Aorta (tissue), 5 donors: ENCODE data around the gene SLC27A5. TPM values are rescaled to one million over a fixed set of nuclear protein-coding genes. Genes with fewer than 3 reads are reported as not detected.
A peak's percentile ranks its signal among the peaks of the same experiment; 100 is the strongest.

Experiments used
- ATAC-seq: fragments of 200-7000 bp; cut with Tn5 transposase; one replicate; pipeline ENCODE4 v1.9.1; 2022; ENCODE audit warnings: moderate library complexity; ENCODE audit not compliant: low FRiP score
- DNase-seq, 2 donors: peaks; one replicate each; pipeline ENCODE4 v3.0.0-alpha.2; 2020
- H3K27ac ChIP-seq, 2 donors: one replicate each; pipeline ENCODE4 v1.5.1; 2013; ENCODE audit warnings: low read length in 2 of 2, mild to moderate bottlenecking in 2 of 2, moderate library complexity in 2 of 2, control low read depth in 1 of 2, inconsistent platforms in 1 of 2, low read depth in 1 of 2
- H3K27me3 ChIP-seq, 2 donors: one replicate each; pipeline ENCODE4 v1.6.1; 2013; ENCODE audit warnings: control low read depth in 1 of 2, low read length in 1 of 2, mild to moderate bottlenecking in 1 of 2, moderate library complexity in 1 of 2; ENCODE audit not compliant: insufficient read depth in 2 of 2, control insufficient read depth in 1 of 2
- H3K36me3 ChIP-seq, 2 donors: one replicate each; pipeline ENCODE4 v1.6.1; 2013; ENCODE audit warnings: control low read depth in 1 of 2, low read length in 1 of 2, mild to moderate bottlenecking in 1 of 2; ENCODE audit not compliant: insufficient read depth in 2 of 2, control insufficient read depth in 1 of 2
- H3K4me1 ChIP-seq, 2 donors: one replicate each; pipeline ENCODE4 v1.6.1; 2013; ENCODE audit warnings: low read length in 2 of 2, control low read depth in 1 of 2, mild to moderate bottlenecking in 1 of 2, moderate library complexity in 1 of 2; ENCODE audit not compliant: insufficient read depth in 2 of 2, control insufficient read depth in 1 of 2
- H3K4me3 ChIP-seq, 2 donors: one replicate each; pipeline ENCODE4 v1.5.1; 2013; ENCODE audit warnings: low read length in 2 of 2, control low read depth in 1 of 2, mild to moderate bottlenecking in 1 of 2
- H3K9me3 ChIP-seq: one replicate; pipeline ENCODE4 v1.6.1; 2013; ENCODE audit warnings: mild to moderate bottlenecking, low read length; ENCODE audit not compliant: control insufficient read depth
- WGBS, 2 donors: extraction: QIAGEN DNeasy Blood & Tissue Kit; methylation state at CpG; one replicate each; pipeline ENCODE4 v1.1.7; 2013; 5-methylcytosine and 5-hydroxymethylcytosine counted together
- intact Hi-C, 2 donors: fragments of 100-400 bp; cut with DNase I; formaldehyde crosslinking; loops; one replicate each; pipeline versions ENCODE4 v1.14.2 to v1.15.0; 2022
- long read RNA-seq, 2 donors: library from polyadenylated mRNA; unstranded; transcript quantifications; one replicate each; pipeline ENCODE4 v2.0.0, GENCODE V29; 2020 to 2021
- polyA plus RNA-seq, 2 donors: library from polyadenylated mRNA; stranded (reverse); fragments of 200-250 nt; gene quantifications; one replicate each; pipeline ENCODE4 v1.2.3, GENCODE V29; 2013
- total RNA-seq, 2 donors: library from RNA; stranded (reverse); fragmentation: NEBNext Ultra II Directional; extraction: Animal tissue kit (Norgen Biotek cat#: 25700); gene quantifications; one replicate each; pipeline ENCODE4 v1.2.1, GENCODE V29; 2021
- donor health status: healthy with polysubstance abuse.
- donor health status: Bipolar disorder and iron deficiency.
- donor health status: DM: no; HTN: no; CAD: no.
- donor health status: DM: no; HTN: no; CAD: no.
- donor health status: DM: yes; HTN: yes; CAD: no.

The SLC27A5 gene, protein sequence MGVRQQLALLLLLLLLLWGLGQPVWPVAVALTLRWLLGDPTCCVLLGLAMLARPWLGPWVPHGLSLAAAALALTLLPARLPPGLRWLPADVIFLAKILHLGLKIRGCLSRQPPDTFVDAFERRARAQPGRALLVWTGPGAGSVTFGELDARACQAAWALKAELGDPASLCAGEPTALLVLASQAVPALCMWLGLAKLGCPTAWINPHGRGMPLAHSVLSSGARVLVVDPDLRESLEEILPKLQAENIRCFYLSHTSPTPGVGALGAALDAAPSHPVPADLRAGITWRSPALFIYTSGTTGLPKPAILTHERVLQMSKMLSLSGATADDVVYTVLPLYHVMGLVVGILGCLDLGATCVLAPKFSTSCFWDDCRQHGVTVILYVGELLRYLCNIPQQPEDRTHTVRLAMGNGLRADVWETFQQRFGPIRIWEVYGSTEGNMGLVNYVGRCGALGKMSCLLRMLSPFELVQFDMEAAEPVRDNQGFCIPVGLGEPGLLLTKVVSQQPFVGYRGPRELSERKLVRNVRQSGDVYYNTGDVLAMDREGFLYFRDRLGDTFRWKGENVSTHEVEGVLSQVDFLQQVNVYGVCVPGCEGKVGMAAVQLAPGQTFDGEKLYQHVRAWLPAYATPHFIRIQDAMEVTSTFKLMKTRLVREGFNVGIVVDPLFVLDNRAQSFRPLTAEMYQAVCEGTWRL
- 1 to 10 TPM; 8.1 to 9.8 TPM for total RNA-seq
- polyA plus RNA-seq, result 10 to 100 TPM; 12.5 to 24.6 TPM
- long read RNA-seq, donor 1, partial matches to known transcripts, result 0 of 19 reads
- long read RNA-seq, donor 1, other reads (novel, unspliced or antisense), result 15 of 19 reads
- long read RNA-seq, donor 2, partial matches to known transcripts, result 0 of 4 reads
- long read RNA-seq, donor 2, other reads (novel, unspliced or antisense), result 2 of 4 reads

DNA sequence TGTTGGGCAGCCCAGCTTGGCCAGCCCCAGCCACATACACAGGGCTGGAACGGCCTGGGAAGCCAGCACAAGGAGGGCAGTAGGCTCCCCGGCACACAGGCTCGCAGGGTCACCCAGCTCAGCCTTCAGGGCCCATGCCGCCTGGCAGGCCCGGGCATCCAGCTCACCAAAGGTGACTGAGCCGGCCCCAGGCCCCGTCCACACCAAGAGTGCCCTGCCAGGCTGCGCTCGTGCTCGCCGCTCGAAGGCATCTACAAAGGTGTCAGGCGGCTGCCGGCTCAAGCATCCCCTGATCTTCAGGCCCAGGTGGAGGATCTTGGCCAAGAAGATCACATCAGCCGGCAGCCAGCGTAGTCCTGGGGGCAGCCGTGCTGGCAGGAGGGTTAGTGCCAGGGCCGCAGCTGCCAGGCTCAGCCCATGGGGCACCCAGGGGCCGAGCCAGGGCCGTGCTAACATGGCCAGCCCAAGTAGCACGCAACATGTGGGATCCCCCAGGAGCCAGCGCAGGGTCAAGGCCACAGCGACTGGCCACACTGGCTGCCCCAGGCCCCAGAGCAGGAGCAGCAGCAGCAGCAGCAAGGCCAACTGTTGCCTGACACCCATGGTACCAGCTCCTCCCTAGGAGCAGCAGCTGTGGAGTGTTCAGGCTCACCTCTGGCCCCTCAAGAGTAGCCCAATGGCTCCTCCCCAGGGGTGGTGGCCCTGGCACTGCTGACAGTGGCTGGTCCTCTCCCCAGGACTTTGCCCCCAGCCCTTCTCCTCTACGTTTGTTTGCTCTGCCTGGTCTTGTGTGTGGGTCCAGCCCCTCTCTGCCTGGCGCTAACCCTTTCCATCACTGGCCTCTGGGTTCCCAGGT is at the start of gene SLC27A5:
Gene SLC27A5, minus strand, starts transcription at position 640 of the 856 bp plus-strand sequence. Its CDS starts 37 bp downstream, at position 603.
- H3K27me3 ChIP-seq, result no peaks in the 10 kb centered on the region
- H3K4me3 ChIP-seq, result no peak within 1 kb of the TSS
- intact Hi-C loops, result no loop called here
- H3K4me1 ChIP-seq, result no peaks in the 10 kb centered on the region
- no peak within 1 kb of the TSS for H3K27ac ChIP-seq
- no peaks in the 10 kb centered on the region for H3K9me3 ChIP-seq
- ATAC-seq (no peak), DNase-seq (no peak)
- WGBS, 2 donors, result 83 to 87% methylated on average over 25 of the region's 25 CpGs
- no peaks in the 10 kb centered on the region for H3K36me3 ChIP-seq

DNA sequence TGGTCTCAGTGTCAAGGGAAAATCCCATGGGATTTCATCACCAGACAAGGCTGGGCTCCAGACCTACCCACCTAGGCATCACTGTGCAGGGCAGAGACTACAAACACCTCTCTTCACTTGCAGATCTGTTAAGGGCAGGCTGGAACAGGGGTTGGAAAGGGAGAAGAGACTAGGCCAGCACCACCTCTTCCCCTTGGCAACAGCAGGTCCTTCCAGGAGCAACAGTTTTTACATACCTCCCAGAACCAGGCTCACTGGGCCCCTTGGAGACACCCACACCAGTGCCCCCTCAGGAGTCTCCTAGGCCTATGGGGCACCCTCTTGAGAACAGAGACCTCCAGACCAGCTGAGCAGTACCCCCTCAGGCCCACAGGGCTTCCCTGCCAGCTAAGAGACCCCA is 49.1 kb upstream of the SLC27A5 start:
- DNase-seq, result peak in 1 of 2 donors; percentile 30
- no peak for ATAC-seq
- Histone ChIP-seq H3K27me3 (no peaks in the 10 kb centered on the region), H3K9me3 (no peaks in the 10 kb centered on the region), H3K4me3 (no peak overlapping the region), H3K27ac (no peak overlapping the region), H3K36me3 (no peaks in the 10 kb centered on the region), H3K4me1 (no peaks in the 10 kb centered on the region)
- intact Hi-C loops, result no loop called here

DNA sequence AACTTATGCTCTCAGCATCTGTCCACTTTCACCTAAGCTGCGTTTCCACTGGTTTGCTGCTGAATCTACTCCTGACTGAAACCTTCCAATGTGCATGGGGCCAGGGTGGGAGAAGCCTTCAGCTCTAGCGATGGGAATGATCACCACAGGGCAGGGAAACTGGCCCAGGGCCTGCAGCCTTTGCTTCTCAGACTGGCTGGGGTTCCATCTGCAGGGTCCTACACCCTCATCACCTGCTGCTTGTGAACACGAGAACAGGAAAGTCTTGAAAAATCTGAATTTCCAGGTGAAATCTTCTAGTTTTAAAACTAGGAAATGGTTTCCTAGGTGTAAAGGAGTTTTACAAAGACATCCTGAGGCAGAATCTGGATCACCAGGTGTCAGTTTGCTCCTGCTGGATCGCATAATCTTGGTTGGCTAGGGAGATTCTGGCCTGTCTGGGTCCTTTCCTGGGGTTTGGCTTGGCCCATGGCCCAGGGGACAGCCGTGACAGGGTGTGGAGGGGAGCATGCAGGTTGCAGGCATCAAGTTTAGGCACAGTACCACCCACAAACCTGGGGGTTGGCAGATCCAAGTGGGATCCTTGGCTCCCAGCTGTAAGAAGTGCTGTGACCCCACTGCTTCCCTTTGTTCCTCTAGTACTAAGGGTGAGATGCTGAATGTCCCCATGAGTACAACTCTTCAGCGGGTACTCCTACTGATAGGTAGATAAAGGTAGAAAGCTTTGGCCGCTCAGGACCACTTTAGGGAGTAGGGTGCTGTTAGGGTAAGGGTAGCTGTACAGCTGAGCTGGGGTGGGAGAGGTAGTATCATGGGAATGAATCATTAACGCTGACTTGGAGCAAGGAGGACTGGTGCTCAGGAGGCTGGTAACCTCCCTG is 48.5 kb upstream of the SLC27A5 start:
- peak in 1 of 2 donors; percentile 45 for DNase-seq
- WGBS, 2 donors, result 75 to 77% methylated on average over 8 of the region's 8 CpGs
- no peaks in the 10 kb centered on the region for H3K36me3 ChIP-seq
- peak overlapping the region in 1 of 2 donors; percentile 66 for H3K27ac ChIP-seq
- intact Hi-C loops, result no loop called here
- no peak for ATAC-seq
- H3K4me1 ChIP-seq, result no peaks in the 10 kb centered on the region
- H3K4me3 ChIP-seq, result no peak overlapping the region
- H3K9me3 ChIP-seq, result no peaks in the 10 kb centered on the region
- H3K27me3 ChIP-seq, result no peaks in the 10 kb centered on the region

DNA sequence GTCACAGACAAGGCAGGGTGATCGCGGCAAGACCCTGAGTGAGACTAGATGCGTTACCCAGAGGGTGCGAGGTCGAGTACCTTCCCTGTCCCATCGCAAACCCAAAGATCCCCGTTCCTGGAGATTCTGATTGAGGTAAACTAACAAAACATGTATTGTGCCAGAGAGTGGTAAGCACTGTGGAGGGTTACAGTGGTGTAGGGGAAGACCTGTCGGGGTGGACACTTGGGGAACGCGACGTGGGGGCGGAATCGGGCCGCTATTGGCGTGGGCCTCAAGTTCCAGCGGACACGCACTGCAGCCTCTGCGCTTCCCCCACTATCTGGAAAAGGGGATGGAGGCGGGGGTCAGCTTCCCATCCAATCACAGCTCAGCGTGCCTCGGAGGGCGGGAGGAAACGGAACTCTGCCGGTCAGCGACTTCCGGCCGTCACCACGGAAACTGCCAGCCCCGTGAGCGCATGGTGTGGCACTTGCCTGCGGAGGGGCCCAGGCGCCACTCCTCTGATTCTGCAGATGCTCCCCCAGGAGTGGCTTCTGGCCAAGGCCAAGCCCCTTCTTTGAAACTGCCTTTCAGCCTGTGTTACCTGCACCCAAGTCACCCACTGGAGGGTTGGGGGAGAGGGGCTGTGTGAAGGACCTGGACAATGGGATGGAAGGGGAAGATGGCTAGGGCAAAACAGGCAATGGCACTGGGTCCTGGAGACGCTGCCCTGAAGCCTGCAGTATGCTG is 47.6 kb upstream of the SLC27A5 start:
- H3K27ac ChIP-seq, result peak overlapping the region; percentile 17 to 96
- ATAC-seq (peak; percentile 82), DNase-seq (peak; percentile 96 to 97)
- H3K9me3 ChIP-seq, result no peaks in the 10 kb centered on the region
- WGBS, 2 donors, result 1% methylated on average over 33 of the region's 33 CpGs
- no peaks in the 10 kb centered on the region for H3K27me3 ChIP-seq
- H3K4me3 ChIP-seq, result peak overlapping the region; percentile 36 to 62
- no peaks in the 10 kb centered on the region for H3K36me3 ChIP-seq
- intact Hi-C loops, result loop anchor here in 1 of 2 donors (2.0 kb wide), 1 partner anchor 13 kb away; the partner anchor contains the start of gene MZF1
- H3K4me1 ChIP-seq, result no peaks in the 10 kb centered on the region

DNA sequence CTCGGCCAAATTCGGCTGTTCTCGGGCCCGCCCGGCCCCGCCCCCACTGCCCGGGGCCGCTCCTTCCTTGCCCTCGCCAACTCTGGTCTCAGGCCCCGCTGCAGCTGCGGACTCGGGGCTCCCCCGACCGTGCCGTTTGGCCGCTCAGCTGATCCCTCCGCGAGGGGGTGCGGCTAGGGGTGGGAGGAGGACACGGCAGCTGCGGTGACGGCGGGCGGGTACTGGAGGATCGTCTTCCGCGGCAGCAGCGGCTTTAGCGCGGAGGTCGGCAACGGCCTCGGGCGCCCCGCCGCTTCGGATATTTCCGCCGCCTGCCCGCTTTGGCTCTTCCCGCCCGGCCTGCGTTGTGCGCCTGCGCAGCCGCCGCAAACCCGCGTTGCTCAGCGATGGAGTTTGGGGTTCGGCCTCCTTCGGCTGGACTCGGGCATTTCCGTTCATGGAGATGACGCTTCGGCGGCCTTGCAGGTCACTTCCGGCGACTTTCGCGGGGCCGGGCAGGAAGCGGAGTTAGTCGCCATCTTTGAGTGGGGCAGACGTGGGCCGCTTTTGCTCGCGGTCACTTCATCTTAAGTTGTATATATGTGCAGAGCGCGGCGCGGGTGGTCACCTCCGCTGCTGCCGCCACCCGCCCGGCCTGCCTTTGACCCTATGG is 47.0 kb upstream of the SLC27A5 start:
- H3K4me1 ChIP-seq, result no peaks in the 10 kb centered on the region
- DNase-seq (peak; percentile 99 to 100), ATAC-seq (peak; percentile 92)
- H3K4me3 ChIP-seq, result peak overlapping the region; percentile 65 to 86
- WGBS, 2 donors, result 0% methylated on average over 64 to 76 of the region's 76 CpGs
- H3K27ac ChIP-seq, result peak overlapping the region; percentile 87 to 98
- no peaks in the 10 kb centered on the region for H3K36me3 ChIP-seq
- no peaks in the 10 kb centered on the region for H3K9me3 ChIP-seq
- H3K27me3 ChIP-seq, result no peaks in the 10 kb centered on the region
- intact Hi-C loops, result loop anchor here in 1 of 2 donors (2.0 kb wide), 1 partner anchor 14 kb away; the partner anchor contains the start of gene MZF1

DNA sequence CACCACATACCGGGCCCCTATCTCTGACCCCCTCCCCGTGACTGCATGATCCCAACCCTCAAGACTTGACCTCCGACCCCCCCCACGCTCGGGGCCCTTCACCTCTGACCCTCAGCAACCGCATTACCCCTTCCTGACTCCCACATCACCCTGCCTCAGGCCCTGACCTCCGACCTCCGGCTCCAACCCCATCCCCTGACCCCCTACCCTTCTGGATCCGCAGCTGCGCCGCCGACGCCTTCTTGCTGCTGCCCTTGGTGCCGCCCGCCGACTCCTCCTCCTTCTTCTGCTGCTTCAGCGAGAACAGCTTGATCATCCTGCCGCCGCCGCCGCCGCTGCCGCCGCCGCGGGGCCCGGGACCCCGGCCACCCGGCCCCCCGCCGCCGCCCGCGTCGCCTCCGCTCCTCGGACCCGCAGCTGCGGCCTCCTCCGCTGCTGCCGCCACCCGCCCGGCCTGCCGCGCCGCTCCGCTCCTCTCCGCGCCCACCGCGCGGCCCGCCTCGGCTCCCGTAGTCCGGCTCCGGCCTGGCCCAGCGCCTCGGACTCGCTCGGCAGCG is 46.4 kb upstream of the SLC27A5 start, which contains the start of gene UBE2M:
Gene UBE2M, minus strand, starts transcription at position 546 of the 557 bp plus-strand sequence. Its CDS starts 230 bp downstream, at position 316.
- 0 to 1% methylated on average over 41 to 62 of the region's 62 CpGs for WGBS, 2 donors
- peak within 1 kb of the TSS; percentile 87 to 98 for H3K27ac ChIP-seq
- no peaks in the 10 kb centered on the region for H3K27me3 ChIP-seq
- H3K4me1 ChIP-seq, result no peaks in the 10 kb centered on the region
- DNase-seq (peak; percentile 81 to 89), ATAC-seq (no peak)
- no peaks in the 10 kb centered on the region for H3K9me3 ChIP-seq
- peak within 1 kb of the TSS; percentile 65 to 86 for H3K4me3 ChIP-seq
- no peaks in the 10 kb centered on the region for H3K36me3 ChIP-seq
- intact Hi-C loops, result loop anchor here in 1 of 2 donors (2.0 kb wide), 1 partner anchor 15 kb away; the partner anchor contains the start of gene MZF1
